Endothelial cell of umbilical vein (primary cell): Measurements from ENCODE around the gene RBM17. TPM values are rescaled to one million over a fixed set of nuclear protein-coding genes. Genes with fewer than 3 reads are reported as not detected.

ENCODE experiments used
- BruUV-seq: library from RNA; stranded (reverse); fragments of 400-500 nt; replicated peaks from 2 replicates; lab custom pipeline; 2021; lab: Mats Ljungman, UMichigan
- CTCF ChIA-PET: fragments of 300-600, 350-600 bp; sonication (Branson Sonifier 250); formaldehyde crosslinking; loops from one replicate; lab custom pipeline; 2021; ENCODE audit warnings: antibody characterized with exemption, inconsistent platforms; lab: Charles Lee
- POLR2A ChIA-PET: fragments of 300-600, 350-600 bp; sonication (Branson Sonifier 250); formaldehyde crosslinking; loops from one replicate; lab custom pipeline; 2021; ENCODE audit warnings: antibody characterized with exemption, inconsistent platforms; lab: Charles Lee
- DNase-seq: peaks from one replicate; pipeline ENCODE4 v3.0.0-alpha.2; 2011; ENCODE audit warnings: low read depth, low spot score
- FAIRE-seq: peaks from 2 replicates; lab custom pipeline; 2011; peaks lifted over from hg19 to GRCh38; lab: Jason Lieb, UNC
- H2AFZ ChIP-seq: 2 replicates; pipeline ENCODE4 v1.6.0; 2012; ENCODE audit warnings: low read depth, low read length, control low read depth, inconsistent platforms
- H3K27ac ChIP-seq: 2 replicates; pipeline ENCODE4 v1.5.1; 2011; ENCODE audit warnings: low read depth, mild to moderate bottlenecking, control low read depth, low read length, moderate library complexity; ENCODE audit not compliant: insufficient read depth
- H3K27me3 ChIP-seq, 2 experiments: 2 replicates each; pipeline versions ENCODE4 v1.6.0 to v1.6.1; 2011; ENCODE audit warnings: low read length in 2 of 2, mixed read lengths in 1 of 2; ENCODE audit not compliant: control insufficient read depth in 2 of 2, insufficient read depth in 2 of 2
- H3K36me3 ChIP-seq, 2 experiments: 2 replicates in 1 of 2; 3 replicates in 1 of 2; pipeline ENCODE4 v1.5.1; 2011; ENCODE audit warnings: low read length in 2 of 2, mild to moderate bottlenecking in 1 of 2, moderate library complexity in 1 of 2; ENCODE audit not compliant: control insufficient read depth in 2 of 2, insufficient read depth in 2 of 2; ENCODE audit errors: extremely low read depth in 1 of 2
- H3K4me1 ChIP-seq: 3 replicates; pipeline ENCODE4 v1.5.1; 2011; ENCODE audit warnings: mild to moderate bottlenecking, low read length; ENCODE audit not compliant: control insufficient read depth, insufficient read depth; ENCODE audit errors: extremely low read depth
- H3K4me2 ChIP-seq: 2 replicates; pipeline ENCODE4 v1.6.1; 2011; ENCODE audit warnings: low read length, control low read depth, mixed read lengths; ENCODE audit not compliant: insufficient read depth
- H3K4me3 ChIP-seq, 3 experiments: fragments of 200-600 bp in 1 of 3; sonication (generic), shearing (Covaris generic) in 1 of 3; replicated peaks in 1 of 3; 2 replicates each; pipeline ENCODE4 v1.5.1; 2011 to 2016; ENCODE audit warnings: control low read depth in 3 of 3, low read length in 3 of 3, mild to moderate bottlenecking in 2 of 3, inconsistent platforms in 1 of 3, low read depth in 1 of 3, moderate library complexity in 1 of 3; ENCODE audit not compliant: insufficient read depth in 1 of 3
- H3K79me2 ChIP-seq: 2 replicates; pipeline ENCODE4 v1.6.0; 2012; ENCODE audit warnings: low read length, inconsistent platforms; ENCODE audit not compliant: control insufficient read depth, insufficient read depth
- H3K9ac ChIP-seq: replicated peaks from 2 replicates; pipeline ENCODE3; 2011; ENCODE audit warnings: low read length, control low read depth; ENCODE audit not compliant: insufficient read depth; ENCODE audit errors: extremely low read depth
- H3K9me1 ChIP-seq: replicated peaks from 3 replicates; pipeline ENCODE4 v1.6.0; 2011; ENCODE audit warnings: mild to moderate bottlenecking, low read length; ENCODE audit not compliant: control insufficient read depth, insufficient read depth; ENCODE audit errors: extremely low read depth
- H3K9me3 ChIP-seq: replicated peaks from 2 replicates; pipeline ENCODE4 v1.5.1; 2012; ENCODE audit warnings: low read length, inconsistent platforms; ENCODE audit not compliant: control insufficient read depth, insufficient read depth
- H4K20me1 ChIP-seq: replicated peaks from 2 replicates; pipeline ENCODE3; 2011; ENCODE audit warnings: mild to moderate bottlenecking, low read length; ENCODE audit not compliant: control insufficient read depth, insufficient read depth; ENCODE audit errors: extremely low read depth
- CTCF ChIP-seq, 2 donors: IDR thresholded peaks; 1 replicate in 1 of 2; 2 replicates in 1 of 2; pipeline ENCODE4 v1.5.1; 2011; ENCODE audit warnings: low read length in 2 of 2, mild to moderate bottlenecking in 2 of 2, moderate library complexity in 2 of 2, control low read depth in 1 of 2, inconsistent platforms in 1 of 2, low read depth in 1 of 2; ENCODE audit not compliant: insufficient read depth in 1 of 2; ENCODE audit errors: extremely low read depth in 1 of 2
- EZH2 ChIP-seq: IDR thresholded peaks from 2 replicates; pipeline ENCODE4 v1.6.1; 2012; ENCODE audit warnings: borderline replicate concordance, low read depth, mild to moderate bottlenecking, moderate library complexity, low read length, inconsistent platforms; ENCODE audit not compliant: severe bottlenecking
- FOS ChIP-seq: IDR thresholded peaks from 2 replicates; pipeline ENCODE4 v1.6.1; 2011; ENCODE audit warnings: mild to moderate bottlenecking, low read length, moderate library complexity, borderline replicate concordance; ENCODE audit not compliant: insufficient read depth
- GATA2 ChIP-seq: IDR thresholded peaks from 2 replicates; pipeline ENCODE4 v1.7.0; 2011; ENCODE audit warnings: low read depth, mild to moderate bottlenecking, moderate library complexity, mixed read lengths, low read length; ENCODE audit not compliant: insufficient read length, insufficient read depth
- JUN ChIP-seq: IDR thresholded peaks from 2 replicates; pipeline ENCODE4 v1.6.1; 2011; ENCODE audit warnings: borderline replicate concordance, low read depth; ENCODE audit not compliant: insufficient read length, insufficient read depth
- MAX ChIP-seq: IDR thresholded peaks from 2 replicates; pipeline ENCODE4 v1.6.1; 2011; ENCODE audit not compliant: insufficient read depth, insufficient read length
- MYC ChIP-seq: IDR thresholded peaks from one replicate; pipeline ENCODE4 v1.6.1; 2011; ENCODE audit warnings: mild to moderate bottlenecking, low read depth, low read length
- POLR2A ChIP-seq: IDR thresholded peaks from 2 replicates; pipeline ENCODE4 v1.6.1; 2012; ENCODE audit warnings: low read depth, mild to moderate bottlenecking, control low read depth, low read length
- POLR2AphosphoS5 ChIP-seq: IDR thresholded peaks from 2 replicates; pipeline ENCODE4 v1.6.1; 2012; ENCODE audit warnings: low read depth, mild to moderate bottlenecking, control low read depth, low read length, moderate library complexity; ENCODE audit not compliant: insufficient read depth
- dilution Hi-C: fragments of 300-500 bp; cut with MboI; formaldehyde crosslinking; loops from one replicate; pipeline ENCODE4 v1.15.0; 2019; ENCODE audit warnings: low sequenced_read_pairs; ENCODE audit not compliant: extremely low pct_ligation_motif_present
- intact Hi-C: fragments of 100-400 bp; cut with micrococcal nuclease; formaldehyde crosslinking; loops from one replicate; pipeline ENCODE4 v1.10.0; 2022
- polyA plus RNA-seq, 4 experiments: library from polyadenylated mRNA; depleted of rRNA in 3 of 4; stranded (reverse) in 3 of 4; unstranded in 1 of 4; fragments of >200 nt; gene quantifications; 2 replicates each; pipeline versions ENCODE4 v1.2.1 to v1.2.3, GENCODE V29; 2011 to 2012; ENCODE audit warnings: missing spikeins in 1 of 4
- total RNA-seq: library from RNA; stranded (reverse); gene quantifications from 2 replicates; pipeline ENCODE4 v1.2.3, GENCODE V29; 2021

RBM17 gene
- total and polyA plus RNA-seq, 2 donors (not counting 3 experiments of a cell fraction or from before 2014, with no cell fraction given): 23.1 to 148 TPM

GRCh38 chr10:6139470-6139869 lies 50.6 kb downstream of the RBM17 start:
- Histone ChIP-seq H3K9me3 (no peaks in the 10 kb centered on the region), H3K9ac (no peak overlapping the region), H3K27ac (no peak overlapping the region), H3K4me3 (no peak overlapping the region), H3K9me1 (no peaks in the 10 kb centered on the region), H3K36me3 (no peaks in the 10 kb centered on the region), H3K79me2 (no peaks in the 10 kb centered on the region), H4K20me1 (no peaks in the 10 kb centered on the region), H3K27me3 (peaks cover 2 to 9% of the 10 kb centered on the region in 2 experiments), H3K4me2 (no peak overlapping the region), H2AFZ (no peak overlapping the region), H3K4me1 (peaks cover 5% of the 10 kb centered on the region)
- BruUV-seq: no TSS peak
- FAIRE-seq: no peak
- CTCF ChIA-PET: interaction anchor here (1.2 to 1.4 kb wide), 2 partner anchors 11 to 262 kb away, joined by 3 to 4 read pairs; no protein-coding TSS in a partner anchor
- no peak for TF ChIP-seq FOS
- TF ChIP-seq POLR2A: no peak
- TF ChIP-seq JUN: no peak
- TF ChIP-seq EZH2: no peak
- no peak for TF ChIP-seq MYC
- TF ChIP-seq MAX: no peak
- no peak for TF ChIP-seq POLR2AphosphoS5
- TF ChIP-seq CTCF (IDR thresholded peaks at IDR 0.05; ENCODE audit: extremely low read depth in 1 of 2, insufficient read depth in 1 of 2, low read depth in 1 of 2, low read length in 2 of 2): no peak
- no peak for TF ChIP-seq GATA2
- intact Hi-C loops (no loop called here), dilution Hi-C loops (no loop called here)
- POLR2A ChIA-PET: no interaction called here
- DNase-seq: no peak
